Frontal cortex (tissue), 4 donors: ENCODE measurements around the gene ZNF467. TPM values are rescaled to one million over a fixed set of nuclear protein-coding genes. Genes with fewer than 3 reads are reported as not detected.

Experiments used
- DNase-seq, 2 donors: peaks; one replicate each; pipeline ENCODE4 v3.0.0; 2012; ENCODE audit warnings: low spot score in 2 of 2
- FAIRE-seq: peaks from 2 replicates; lab custom pipeline; 2012; peaks lifted over from hg19 to GRCh38; lab: Jason Lieb, UNC
- total RNA-seq: library from RNA; depleted of rRNA; stranded (reverse); fragments of >200 nt; gene quantifications from one replicate; pipeline ENCODE4 v1.2.3, GENCODE V29; 2014
- donor health status: control.
- donor health status: control.
- donor health status: control.

The ZNF467 gene
- total RNA-seq, 1 donor from 2014 or later = 1.6 TPM

- no peak for DNase-seq
- no peak for FAIRE-seq
These were observed 40.8 kb downstream of the ZNF467 start for GRCh38 chr7:149732611-149733010.

- DNase-seq = no peak
These were observed 41.3 kb downstream of the ZNF467 start for GRCh38 chr7:149732111-149732561.

GRCh38 chr7:149731207-149731955 lies 42.0 kb downstream of the ZNF467 start:
- FAIRE-seq (no peak), DNase-seq (no peak)

More at GRCh38 chr7:149732111-149732561, 41.3 kb downstream of the ZNF467 start:
- no peak for FAIRE-seq

- DNase-seq (peak; percentile 44 to 64), FAIRE-seq (no peak)
These were observed 43.2 kb downstream of the ZNF467 start for GRCh38 chr7:149729983-149730801.

GRCh38 chr7:149729586-149729982 lies 43.8 kb downstream of the ZNF467 start:
- FAIRE-seq (no peak), DNase-seq (no peak)

GRCh38 chr7:149728491-149729375 lies 44.7 kb downstream of the ZNF467 start:
- DNase-seq (no peak), FAIRE-seq (no peak)

- DNase-seq = no peak
- FAIRE-seq = no peak
These were observed 45.4 kb downstream of the ZNF467 start for GRCh38 chr7:149727899-149728476.

- no peak for DNase-seq
- no peak for FAIRE-seq
These were observed 46.1 kb downstream of the ZNF467 start for GRCh38 chr7:149727053-149727898.

GRCh38 chr7:149725916-149726315 lies 47.5 kb downstream of the ZNF467 start:
- FAIRE-seq (no peak), DNase-seq (no peak)

GRCh38 chr7:149725426-149725821 lies 48.0 kb downstream of the ZNF467 start:
- FAIRE-seq = no peak

GRCh38 chr7:149724661-149725425 lies 48.5 kb downstream of the ZNF467 start:
- DNase-seq (no peak), FAIRE-seq (no peak)

More at GRCh38 chr7:149725426-149725821, 48.0 kb downstream of the ZNF467 start:
- DNase-seq = no peak

GRCh38 chr7:149723795-149724495 lies 49.4 kb downstream of the ZNF467 start:
- DNase-seq (no peak), FAIRE-seq (no peak)

GRCh38 chr7:149723082-149723767 lies 50.2 kb downstream of the ZNF467 start:
- no peak for DNase-seq
- no peak for FAIRE-seq

GRCh38 chr7:149722356-149722957 lies 50.9 kb downstream of the ZNF467 start:
- no peak for DNase-seq
- FAIRE-seq = no peak

- FAIRE-seq (no peak), DNase-seq (no peak)
These were observed 52.2 kb downstream of the ZNF467 start for GRCh38 chr7:149721084-149721601.

- no peak for FAIRE-seq
- peak; percentile 62 to 71 for DNase-seq
These were observed 52.9 kb downstream of the ZNF467 start for GRCh38 chr7:149720372-149721083.
